Neuronal stem cell (in vitro differentiated cells): Measurements from ENCODE around the gene ANAPC4.

Source experiments
- DNase-seq: peaks from one replicate; pipeline ENCODE4 v3.0.0-alpha.2; 2013; ENCODE audit warnings: low spot score
- H2AFZ ChIP-seq: one replicate; pipeline ENCODE4 v1.6.1; 2013; ENCODE audit warnings: mild to moderate bottlenecking, low read length, inconsistent platforms
- H2AK5ac ChIP-seq: 2 replicates; pipeline ENCODE4 v1.6.1; 2013; ENCODE audit warnings: low read depth, mild to moderate bottlenecking, inconsistent platforms, low read length, moderate library complexity, mixed read lengths
- H2BK120ac ChIP-seq: 2 replicates; pipeline ENCODE4 v1.6.1; 2013; ENCODE audit warnings: low read depth, mild to moderate bottlenecking, inconsistent platforms, low read length, moderate library complexity, mixed read lengths
- H2BK12ac ChIP-seq: one replicate; pipeline ENCODE4 v1.6.1; 2013; ENCODE audit warnings: low read length, inconsistent platforms
- H2BK15ac ChIP-seq: 2 replicates; pipeline ENCODE4 v1.6.1; 2013; ENCODE audit warnings: mild to moderate bottlenecking, low read length, inconsistent platforms, mixed read lengths
- H2BK5ac ChIP-seq: one replicate; pipeline ENCODE4 v1.6.1; 2013; ENCODE audit warnings: inconsistent platforms, mild to moderate bottlenecking, low read length, moderate library complexity
- H3K14ac ChIP-seq: one replicate; pipeline ENCODE4 v1.6.1; 2013; ENCODE audit warnings: low read length, inconsistent platforms
- H3K18ac ChIP-seq: 2 replicates; pipeline ENCODE4 v1.6.1; 2013; ENCODE audit warnings: low read length, inconsistent platforms
- H3K23ac ChIP-seq: 2 replicates; pipeline ENCODE4 v1.6.1; 2013; ENCODE audit warnings: low read depth, mild to moderate bottlenecking, mixed read lengths, low read length, inconsistent platforms; ENCODE audit not compliant: poor library complexity
- H3K27ac ChIP-seq: replicated peaks from 3 replicates; pipeline ENCODE4 v1.5.1; 2013; ENCODE audit warnings: low read length, inconsistent platforms
- H3K27me3 ChIP-seq, 3 experiments: 2 replicates each; pipeline ENCODE4 v1.6.1; 2013; ENCODE audit warnings: low read length in 3 of 3, mild to moderate bottlenecking in 2 of 3, inconsistent platforms in 1 of 3, low read depth in 1 of 3, mixed read lengths in 1 of 3, moderate library complexity in 1 of 3; ENCODE audit not compliant: control insufficient read depth in 3 of 3, insufficient read depth in 3 of 3
- H3K36me3 ChIP-seq, 2 donors: replicated peaks in 1 of 2; 2 replicates each; pipeline ENCODE4 v1.6.1; 2013; ENCODE audit warnings: low read length in 2 of 2; ENCODE audit not compliant: control insufficient read depth in 2 of 2, insufficient read depth in 2 of 2
- H3K4ac ChIP-seq: 2 replicates; pipeline ENCODE4 v1.6.1; 2013; ENCODE audit warnings: inconsistent platforms, mild to moderate bottlenecking, low read length, moderate library complexity
- H3K4me1 ChIP-seq, 2 donors: 1 replicate in 1 of 2; 2 replicates in 1 of 2; pipeline ENCODE4 v1.6.1; 2013; ENCODE audit warnings: low read length in 2 of 2, low read depth in 1 of 2; ENCODE audit not compliant: control insufficient read depth in 2 of 2, insufficient read depth in 1 of 2
- H3K4me2 ChIP-seq: one replicate; pipeline ENCODE4 v1.6.1; 2013; ENCODE audit warnings: mild to moderate bottlenecking, low read length, inconsistent platforms; ENCODE audit not compliant: insufficient read depth, poor library complexity, severe bottlenecking
- H3K4me3 ChIP-seq, 2 donors: 2 replicates each; pipeline ENCODE4 v1.5.1; 2013; ENCODE audit warnings: low read length in 2 of 2, mild to moderate bottlenecking in 2 of 2, inconsistent platforms in 1 of 2, moderate library complexity in 1 of 2
- H3K79me1 ChIP-seq: one replicate; pipeline ENCODE4 v1.6.1; 2013; ENCODE audit warnings: low read depth, mild to moderate bottlenecking, inconsistent platforms, low read length, moderate library complexity
- H3K9ac ChIP-seq: one replicate; pipeline ENCODE4 v1.6.1; 2013; ENCODE audit warnings: mild to moderate bottlenecking, low read depth, low read length, inconsistent platforms; ENCODE audit not compliant: poor library complexity
- H3K9me3 ChIP-seq, 2 donors: replicated peaks in 1 of 2; 2 replicates each; pipeline versions ENCODE3 to v1.6.1; 2013; ENCODE audit warnings: low read length in 2 of 2, mild to moderate bottlenecking in 2 of 2, inconsistent platforms in 1 of 2, low read depth in 1 of 2, mixed read lengths in 1 of 2, moderate library complexity in 1 of 2; ENCODE audit not compliant: control insufficient read depth in 2 of 2, insufficient read depth in 1 of 2
- H4K8ac ChIP-seq: one replicate; pipeline ENCODE4 v1.6.1; 2013; ENCODE audit warnings: low read depth, mild to moderate bottlenecking, inconsistent platforms, low read length, moderate library complexity
- H4K91ac ChIP-seq: one replicate; pipeline ENCODE4 v1.6.1; 2013; ENCODE audit warnings: low read length, low read depth, mild to moderate bottlenecking, inconsistent platforms; ENCODE audit not compliant: poor library complexity
- WGBS, 2 donors: extraction: QIAGEN DNeasy Blood & Tissue Kit; methylation state at CpG; one replicate each; pipeline ENCODE4 v1.1.7; 2013; ENCODE audit warnings: missing lambda C conversion rate in 2 of 2, mixed read lengths in 1 of 2; ENCODE audit not compliant: insufficient read length in 2 of 2, insufficient replicate concordance in 1 of 2; ENCODE audit errors: extremely low coverage in 2 of 2; 5-methylcytosine and 5-hydroxymethylcytosine counted together

Gene ANAPC4

DNA sequence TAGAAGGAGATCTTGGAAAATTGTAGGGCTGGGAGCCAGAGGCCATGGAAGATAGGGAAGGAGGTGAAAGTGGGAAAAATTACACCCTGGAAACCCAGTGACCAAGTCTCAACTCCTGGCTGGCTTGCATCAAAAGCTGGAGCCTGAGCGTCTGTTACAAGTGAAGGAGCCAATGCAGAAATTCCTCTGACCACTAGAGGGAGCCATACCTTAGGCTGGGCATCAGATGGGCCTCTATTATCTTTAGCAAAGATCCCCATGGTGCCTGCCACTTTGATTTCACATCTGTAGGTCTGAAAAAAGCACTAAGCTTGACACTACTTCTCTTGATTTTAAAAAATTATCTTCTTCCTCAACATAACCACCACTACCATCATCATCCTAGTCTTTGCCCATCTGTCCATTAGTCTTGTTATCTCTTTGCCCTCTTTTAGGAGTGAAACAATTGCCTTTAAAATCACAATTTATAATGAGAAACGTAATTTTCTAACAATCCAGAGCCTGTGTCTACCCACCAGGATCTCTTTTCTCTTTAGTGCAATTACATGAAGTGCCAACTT lies 62.9 kb downstream of the ANAPC4 start:
- Histone ChIP-seq H3K18ac (no peak overlapping the region), H4K91ac (no peak overlapping the region), H3K23ac (no peak overlapping the region), H3K14ac (no peak overlapping the region), H4K8ac (no peak overlapping the region), H3K27me3 (no peaks in the 10 kb centered on the region), H2BK15ac (no peak overlapping the region), H3K9me3 (no peaks in the 10 kb centered on the region), H3K4ac (no peak overlapping the region), H3K4me2 (no peak overlapping the region), H2AK5ac (no peak overlapping the region), H2BK12ac (no peak overlapping the region), H3K4me1 (peaks cover 0 to 2% of the 10 kb centered on the region in 2 donors), H3K79me1 (no peaks in the 10 kb centered on the region), H3K9ac (no peak overlapping the region), H2AFZ (no peak overlapping the region), H2BK120ac (no peak overlapping the region), H3K36me3 (no peaks in the 10 kb centered on the region), H3K4me3 (no peak overlapping the region), H3K27ac (no peak overlapping the region), H2BK5ac (no peak overlapping the region)
- WGBS, 2 donors = no CpG with 5 or more reads among the region's 2 CpGs
- DNase-seq = peak; percentile 63

DNA sequence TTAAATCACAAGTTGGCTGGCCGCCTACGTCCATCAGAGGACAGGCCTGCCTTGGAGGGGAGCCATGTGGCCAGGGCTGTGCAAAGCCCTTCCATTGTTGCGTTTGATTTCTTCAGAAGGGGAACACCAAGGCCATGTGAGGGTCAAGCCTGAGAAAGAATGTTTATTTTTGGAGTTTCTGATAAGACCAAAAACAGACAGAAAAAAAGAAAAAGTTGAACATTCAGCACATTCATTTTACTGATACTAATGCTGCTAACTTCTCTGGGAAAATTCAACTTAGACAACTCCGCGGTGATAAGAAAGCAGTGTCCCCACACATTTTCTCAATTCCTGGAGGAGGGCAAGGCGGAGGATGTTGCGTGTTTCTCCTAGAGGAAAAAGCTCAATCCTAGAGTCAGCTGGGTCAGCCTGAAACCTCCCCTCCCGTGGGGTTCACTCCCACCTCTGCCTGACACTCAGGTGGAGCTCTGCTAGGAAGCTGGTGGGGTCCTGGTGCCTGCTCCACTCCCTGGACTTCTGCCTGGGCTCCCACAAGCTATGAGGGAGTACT lies 63.5 kb downstream of the ANAPC4 start:
- DNase-seq = no peak
- WGBS, 2 donors = no CpG with 5 or more reads among the region's 8 CpGs

DNA sequence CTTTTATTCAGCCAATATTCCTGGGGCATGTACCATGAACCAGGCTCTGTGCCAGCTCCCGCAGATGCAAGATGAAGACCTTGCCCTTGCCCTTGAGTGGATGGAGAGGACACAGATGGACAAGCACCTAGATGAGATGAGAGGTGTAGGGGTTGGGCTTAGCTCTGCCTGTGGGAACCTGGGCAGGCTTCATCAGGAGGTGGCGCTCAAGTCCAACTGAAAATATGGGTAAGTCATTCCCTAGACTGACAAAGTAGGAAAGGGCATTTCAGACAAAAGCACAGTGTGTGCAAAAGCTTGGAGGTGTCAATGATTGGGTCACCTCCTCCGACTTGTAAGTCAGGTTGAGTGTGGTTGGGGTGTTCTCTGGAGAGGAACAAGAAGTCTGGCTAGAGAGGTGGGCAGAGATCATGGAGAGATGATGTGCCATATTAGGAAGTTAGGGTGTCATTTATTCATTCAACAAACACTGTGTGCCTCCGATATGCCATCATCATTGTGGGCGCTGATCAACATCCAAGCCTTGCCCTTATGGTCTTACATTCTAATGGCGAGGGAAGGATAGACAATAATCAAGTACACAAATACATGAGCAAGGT lies 64.6 kb downstream of the ANAPC4 start:
- no peak overlapping the region for H3K9ac ChIP-seq
- WGBS, 2 donors = no CpG with 5 or more reads among the region's 6 CpGs
- no peak overlapping the region for H4K91ac ChIP-seq
- H3K4me2 ChIP-seq = no peak overlapping the region
- no peak overlapping the region for H2BK120ac ChIP-seq
- H3K4ac ChIP-seq = no peak overlapping the region
- no peak overlapping the region for H3K18ac ChIP-seq
- no peak overlapping the region for H2AFZ ChIP-seq
- no peak overlapping the region for H3K23ac ChIP-seq
- H3K4me1 ChIP-seq = peaks cover 0 to 2% of the 10 kb centered on the region in 2 donors
- no peak overlapping the region for H3K4me3 ChIP-seq
- no peak overlapping the region for H2AK5ac ChIP-seq
- H2BK12ac ChIP-seq = no peak overlapping the region
- no peaks in the 10 kb centered on the region for H3K36me3 ChIP-seq
- H4K8ac ChIP-seq = no peak overlapping the region
- peaks cover 0 to 7% (median 0%) of the 10 kb centered on the region in 3 experiments for H3K27me3 ChIP-seq
- no peak overlapping the region for H2BK15ac ChIP-seq
- no peak overlapping the region for H2BK5ac ChIP-seq
- no peaks in the 10 kb centered on the region for H3K79me1 ChIP-seq
- H3K9me3 ChIP-seq = no peaks in the 10 kb centered on the region
- H3K27ac ChIP-seq = no peak overlapping the region
- no peak overlapping the region for H3K14ac ChIP-seq
- DNase-seq = peak; percentile 54

More for the DNA sequence above, 63.5 kb downstream of the ANAPC4 start:
- no peak overlapping the region for H2BK120ac ChIP-seq
- no peak overlapping the region for H2BK5ac ChIP-seq
- H2BK15ac ChIP-seq = no peak overlapping the region
- H3K79me1 ChIP-seq = no peaks in the 10 kb centered on the region
- no peak overlapping the region for H3K18ac ChIP-seq
- no peak overlapping the region for H2BK12ac ChIP-seq
- peak overlapping the region; percentile 40 for H2AK5ac ChIP-seq
- peaks cover 0 to 2% (median 0%) of the 10 kb centered on the region in 3 experiments for H3K27me3 ChIP-seq
- H3K23ac ChIP-seq = no peak overlapping the region
- no peak overlapping the region for H3K4ac ChIP-seq
- no peak overlapping the region for H3K9ac ChIP-seq
- no peak overlapping the region for H3K4me2 ChIP-seq
- no peak overlapping the region for H4K91ac ChIP-seq
- no peak overlapping the region for H2AFZ ChIP-seq
- no peak overlapping the region for H4K8ac ChIP-seq
- H3K4me1 ChIP-seq = peaks cover 0 to 2% of the 10 kb centered on the region in 2 donors
- H3K36me3 ChIP-seq = no peaks in the 10 kb centered on the region
- no peaks in the 10 kb centered on the region for H3K9me3 ChIP-seq
- H3K27ac ChIP-seq = no peak overlapping the region
- H3K4me3 ChIP-seq = no peak overlapping the region
- no peak overlapping the region for H3K14ac ChIP-seq

DNA sequence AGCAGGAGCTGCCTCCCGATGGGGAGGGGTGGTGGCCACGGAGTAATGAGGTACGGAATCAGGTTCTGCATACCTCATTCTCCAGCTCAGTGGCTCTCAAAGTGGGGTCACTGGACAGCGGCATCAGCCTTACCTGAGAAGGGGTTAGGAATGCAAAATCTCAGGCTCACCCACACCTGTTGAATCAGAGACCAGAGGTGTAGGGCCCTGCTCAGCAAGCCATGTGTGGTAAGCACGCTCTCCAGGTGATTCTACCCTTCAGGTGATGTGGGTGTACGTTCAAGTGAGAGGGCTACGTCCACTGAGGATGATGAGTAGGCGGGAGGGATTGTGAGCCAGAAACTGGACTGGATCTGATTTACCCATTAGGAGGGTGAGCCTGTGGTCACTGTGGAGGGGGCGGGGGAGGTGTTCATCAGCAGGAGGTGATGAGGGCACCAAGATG lies 65.8 kb downstream of the ANAPC4 start:
- Histone ChIP-seq H2AFZ (no peak overlapping the region), H3K27ac (no peak overlapping the region), H3K23ac (no peak overlapping the region), H4K91ac (no peak overlapping the region), H3K4ac (no peak overlapping the region), H3K9ac (no peak overlapping the region), H3K4me1 (peaks cover 0 to 2% of the 10 kb centered on the region in 2 donors), H3K4me3 (no peak overlapping the region), H3K14ac (no peak overlapping the region), H3K36me3 (no peaks in the 10 kb centered on the region), H3K27me3 (peaks cover 0 to 7% (median 0%) of the 10 kb centered on the region in 3 experiments), H2BK15ac (no peak overlapping the region), H3K18ac (peak overlapping the region; percentile 11), H2AK5ac (no peak overlapping the region), H2BK120ac (no peak overlapping the region), H3K9me3 (no peaks in the 10 kb centered on the region), H3K4me2 (no peak overlapping the region), H2BK5ac (no peak overlapping the region), H4K8ac (no peak overlapping the region), H3K79me1 (no peaks in the 10 kb centered on the region), H2BK12ac (no peak overlapping the region)
- DNase-seq = no peak
- no CpG with 5 or more reads among the region's 9 CpGs for WGBS, 2 donors
